Subcutaneous adipose tissue (tissue), 4 donors: ENCODE measurements around the gene FSTL4. TPM values are rescaled to one million over a fixed set of nuclear protein-coding genes. Genes with fewer than 3 reads are reported as not detected.

Source experiments
- CTCF ChIP-seq: fragments of 450-650 bp; IDR thresholded peaks from one replicate; pipeline ENCODE4 v1.5.1; 2016; ENCODE audit warnings: low read depth, mild to moderate bottlenecking, control low read depth, antibody characterized with exemption, moderate library complexity
- total RNA-seq, 4 donors: library from RNA; depleted of rRNA; stranded (reverse); fragments of >200 nt; gene quantifications; one replicate each; pipeline ENCODE4 v1.1.0, GENCODE V29; 2016

FSTL4 gene
- total RNA-seq, 4 donors from 2014 or later, result not detected

GRCh38 chr5:133470841-133471240 lies 141.5 kb downstream of the FSTL4 start:
- TF ChIP-seq CTCF, result no peak

GRCh38 chr5:133469846-133470245 lies 142.5 kb downstream of the FSTL4 start:
- TF ChIP-seq CTCF, result no peak

- TF ChIP-seq CTCF, result no peak
Measured at GRCh38 chr5:133469252-133469651, 143.1 kb downstream of the FSTL4 start.

- no peak for TF ChIP-seq CTCF
Measured at GRCh38 chr5:133468596-133468995, 143.7 kb downstream of the FSTL4 start.

GRCh38 chr5:133467826-133468463 lies 144.4 kb downstream of the FSTL4 start:
- no peak for TF ChIP-seq CTCF

GRCh38 chr5:133467335-133467779 lies 145.0 kb downstream of the FSTL4 start:
- no peak for TF ChIP-seq CTCF

- TF ChIP-seq CTCF, result no peak
Measured at GRCh38 chr5:133466556-133467334, 145.6 kb downstream of the FSTL4 start.
